Measurements from ENCODE around the gene COX10.
"Not testable (repeated sequence)": the region's sequence is repeated elsewhere in the genome, so short reads cannot be mapped to it uniquely, and the experiment has no call there.

The COX10 gene

DNA sequence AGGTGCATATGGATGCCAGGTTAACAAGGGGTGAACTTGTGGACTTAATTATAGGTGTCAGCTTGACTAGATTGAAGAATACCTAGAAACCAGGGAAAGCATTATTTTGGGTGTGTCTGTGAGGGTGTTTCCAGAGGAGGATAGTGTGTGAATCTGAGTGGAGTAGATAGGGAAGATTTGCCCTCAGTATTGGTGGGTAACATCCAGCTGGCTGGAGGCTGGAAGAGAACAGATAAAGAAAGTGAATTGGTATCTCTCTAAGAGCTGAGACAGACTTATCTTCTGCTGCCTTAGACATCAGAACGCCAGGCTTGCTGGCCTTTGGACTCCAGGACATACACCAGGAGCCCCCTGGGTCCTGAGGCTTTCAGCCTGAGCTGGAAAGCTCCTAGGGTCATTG lies 92.1 kb downstream of the COX10 start:
- no peak overlapping the region for H3K4me3 ChIP-seq
- H3K27me3 ChIP-seq = no peaks in the 10 kb centered on the region
- peaks cover 0 to 6% (median 0%) of the 10 kb centered on the region in 11 experiments; a peak in 3 of 22 replicates for H3K9me3 ChIP-seq (replicated peaks in 1 of 11)
- no peak overlapping the region for H3K4me2 ChIP-seq
- peaks cover 0 to 20% (median 0%) of the 10 kb centered on the region in 11 experiments; a peak in 8 of 22 replicates for H4K20me1 ChIP-seq
- no peaks in the 10 kb centered on the region for H3K4me1 ChIP-seq
- H3K27ac ChIP-seq = no peak overlapping the region
- H3K36me3 ChIP-seq = peaks cover 13 to 52% (median 30%) of the 10 kb centered on the region in 11 experiments; a peak in 18 of 22 replicates
- no peak for TF ChIP-seq Cebpa-rat (IDR thresholded peaks at IDR 0.05)
- no peak overlapping the region for H3K9ac ChIP-seq

DNA sequence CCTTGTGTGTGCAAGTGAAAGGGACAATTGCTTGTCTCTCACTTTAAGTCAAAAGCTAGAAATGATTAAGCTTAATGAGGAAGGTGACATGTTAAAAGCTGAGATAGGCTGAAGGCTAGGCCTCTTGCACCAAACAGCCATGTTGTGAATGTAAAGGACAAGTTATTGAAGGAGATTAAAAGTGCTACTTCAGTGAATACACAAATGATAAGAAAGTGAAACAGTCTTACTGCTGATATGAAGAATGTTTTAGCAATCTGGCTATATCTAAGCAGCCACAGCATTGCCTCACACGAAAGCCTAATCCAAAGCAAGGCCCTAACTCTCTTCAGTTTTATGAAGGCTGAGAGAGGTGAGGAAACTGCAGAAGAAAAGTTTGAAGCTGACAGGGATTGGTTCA lies 96.3 kb downstream of the COX10 start:
- H3K9me3 ChIP-seq (replicated peaks in 1 of 11) = peaks cover 29 to 42% (median 33%) of the 10 kb centered on the region in 11 experiments
- H3K4me3 ChIP-seq = no peak overlapping the region
- H3K9ac ChIP-seq = no peak overlapping the region
- peaks cover 39 to 78% (median 48%) of the 10 kb centered on the region in 11 experiments for H3K36me3 ChIP-seq
- no peak for TF ChIP-seq Cebpa-rat (IDR thresholded peaks at IDR 0.05)
- no peaks in the 10 kb centered on the region for H3K4me1 ChIP-seq
- H3K4me2 ChIP-seq = no peak overlapping the region
- no peak overlapping the region for H3K27ac ChIP-seq
- no peaks in the 10 kb centered on the region; a peak in 1 of 22 replicates for H4K20me1 ChIP-seq
- H3K27me3 ChIP-seq = no peaks in the 10 kb centered on the region

DNA sequence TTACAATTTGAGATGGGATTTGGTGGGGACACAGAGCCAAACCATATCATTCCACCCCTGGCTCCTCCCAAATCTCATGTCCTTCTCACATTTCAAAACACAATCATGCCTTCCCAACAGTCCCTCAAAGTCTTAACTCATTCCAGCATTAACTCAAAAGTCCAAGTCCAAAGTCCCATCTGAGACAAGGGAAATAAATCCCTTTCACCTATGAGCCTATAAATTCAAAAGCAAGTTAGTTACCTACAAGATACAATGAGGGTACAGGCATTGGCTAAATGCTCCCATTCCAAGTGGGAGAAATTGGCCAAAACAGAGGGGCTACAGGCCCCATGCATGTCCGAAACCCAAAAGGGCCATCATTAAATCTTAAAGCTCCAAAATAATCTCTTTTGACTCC lies 98.5 kb downstream of the COX10 start:
- H3K9ac ChIP-seq, H3K27ac ChIP-seq, H3K27me3 ChIP-seq, H3K4me1 ChIP-seq, H4K20me1 ChIP-seq, H3K4me2 ChIP-seq: not testable (repeated sequence)
- H3K36me3 ChIP-seq = peaks cover 27 to 59% (median 34%) of the 10 kb centered on the region in 11 experiments
- peak overlapping the region in 1 of 10 experiments; percentile 23; a peak in 1 of 20 replicates for H3K4me3 ChIP-seq
- H3K9me3 ChIP-seq (replicated peaks in 1 of 11) = peaks cover 29 to 42% (median 33%) of the 10 kb centered on the region in 11 experiments

DNA sequence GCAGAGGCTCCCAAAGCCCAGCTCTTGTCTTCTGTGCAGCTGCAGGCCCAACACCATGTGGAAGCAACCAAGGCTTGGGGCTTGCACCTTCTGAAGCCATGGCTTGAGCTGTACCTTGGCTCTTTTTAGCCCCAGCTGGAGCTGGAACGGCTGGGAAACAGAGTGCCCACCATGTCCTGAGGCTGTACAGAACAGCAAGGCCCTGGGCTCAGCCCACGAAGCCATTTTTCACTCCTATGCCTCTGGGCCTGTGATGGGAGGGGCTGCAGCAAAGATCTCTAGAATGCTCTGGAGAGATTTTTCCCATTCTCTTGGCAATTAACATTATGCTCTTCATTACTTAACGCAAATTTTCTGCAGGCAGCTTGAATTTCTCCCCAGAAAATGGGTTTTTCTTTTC lies 99.3 kb downstream of the COX10 start:
- H3K9ac ChIP-seq = no peak overlapping the region
- H4K20me1 ChIP-seq = no peaks in the 10 kb centered on the region
- H3K27me3 ChIP-seq = no peaks in the 10 kb centered on the region
- H3K4me3 ChIP-seq = no peak overlapping the region; a peak in 1 of 20 replicates
- no peak overlapping the region for H3K4me2 ChIP-seq
- no peak overlapping the region for H3K27ac ChIP-seq
- peaks cover 29 to 42% (median 33%) of the 10 kb centered on the region in 11 experiments for H3K9me3 ChIP-seq (replicated peaks in 1 of 11)
- H3K4me1 ChIP-seq = no peaks in the 10 kb centered on the region
- TF ChIP-seq Cebpa-rat (IDR thresholded peaks at IDR 0.05) = no peak
- peaks cover 25 to 53% (median 32%) of the 10 kb centered on the region in 11 experiments for H3K36me3 ChIP-seq

DNA sequence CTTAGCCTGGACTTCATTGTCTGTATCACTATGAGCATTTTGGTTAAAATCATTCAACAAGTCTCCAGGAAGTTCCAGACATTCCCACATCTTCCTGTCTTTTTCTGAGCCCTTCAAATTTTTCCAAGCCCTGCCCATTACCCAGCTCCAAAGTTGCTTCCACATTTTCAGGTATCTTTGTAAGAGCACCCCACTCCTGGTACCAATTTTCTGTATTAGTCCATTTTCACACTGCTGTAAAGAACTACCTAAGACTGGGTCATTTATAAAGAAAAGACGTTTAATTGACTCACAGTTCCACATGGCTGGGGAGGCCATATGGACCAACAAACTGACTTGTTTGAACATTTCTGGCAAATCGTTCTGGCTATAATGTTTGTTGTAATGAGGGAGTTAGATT lies 100.0 kb downstream of the COX10 start:
- Histone ChIP-seq H3K27me3 (no peaks in the 10 kb centered on the region), H3K4me1 (no peaks in the 10 kb centered on the region), H4K20me1 (no peaks in the 10 kb centered on the region), H3K36me3 (peaks cover 22 to 53% (median 32%) of the 10 kb centered on the region in 11 experiments), H3K9me3 (replicated peaks in 1 of 11) (peaks cover 29 to 42% (median 33%) of the 10 kb centered on the region in 11 experiments), H3K27ac (no peak overlapping the region), H3K9ac (no peak overlapping the region), H3K4me2 (no peak overlapping the region), H3K4me3 (no peak overlapping the region)
- TF ChIP-seq Cebpa-rat (IDR thresholded peaks at IDR 0.05) = no peak

DNA sequence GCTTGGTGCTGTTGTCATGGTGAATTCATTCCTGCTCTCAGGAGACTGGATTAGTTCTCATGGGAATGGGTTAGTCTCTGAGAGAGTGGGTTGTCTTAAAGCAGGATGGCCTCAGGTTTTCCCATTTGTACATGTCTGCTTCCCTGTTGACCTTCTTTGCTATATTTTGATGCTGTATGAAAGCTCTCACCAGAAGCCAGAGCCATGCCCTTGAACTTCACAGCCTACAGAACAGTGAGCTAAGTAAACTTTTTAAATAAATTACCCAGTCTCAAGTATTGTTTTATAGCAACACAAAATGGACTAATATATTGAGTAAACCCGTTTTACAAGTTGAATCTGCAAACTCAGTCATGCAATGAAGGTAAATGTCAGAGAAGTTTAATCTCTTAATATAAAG lies 100.6 kb downstream of the COX10 start:
- no peak overlapping the region for H3K9ac ChIP-seq
- H3K4me3 ChIP-seq = no peak overlapping the region
- no peaks in the 10 kb centered on the region for H3K4me1 ChIP-seq
- H3K27ac ChIP-seq = no peak overlapping the region
- H3K36me3 ChIP-seq = peaks cover 21 to 49% (median 32%) of the 10 kb centered on the region in 11 experiments
- no peaks in the 10 kb centered on the region for H3K27me3 ChIP-seq
- peaks cover 29 to 42% (median 33%) of the 10 kb centered on the region in 11 experiments for H3K9me3 ChIP-seq (replicated peaks in 1 of 11)
- no peak for TF ChIP-seq Cebpa-rat (IDR thresholded peaks at IDR 0.05)
- H3K4me2 ChIP-seq = no peak overlapping the region
- H4K20me1 ChIP-seq = no peaks in the 10 kb centered on the region

DNA sequence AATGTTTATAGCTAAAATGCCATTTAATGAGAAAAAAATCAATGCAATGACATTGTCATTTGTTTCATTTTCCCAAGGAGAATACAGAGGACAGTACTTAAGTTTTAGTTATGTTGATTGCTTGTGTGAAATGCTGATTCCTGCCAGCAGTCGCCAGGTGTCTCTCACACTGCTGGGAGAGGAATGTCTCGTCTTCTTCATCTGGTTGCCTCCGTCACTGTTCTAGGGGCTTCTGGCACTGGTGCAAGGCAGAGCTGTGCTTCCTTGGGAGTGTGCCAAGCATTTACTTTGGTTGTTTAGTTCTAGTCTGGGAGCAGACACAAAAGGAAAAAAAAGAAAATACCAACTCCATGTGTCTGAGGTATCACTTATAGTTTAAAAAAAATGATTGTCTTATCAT lies 107.7 kb downstream of the COX10 start:
- not testable (repeated sequence) for H3K4me2 ChIP-seq; H3K9ac ChIP-seq; H3K9me3 ChIP-seq (replicated peaks in 1 of 11); H4K20me1 ChIP-seq; H3K27ac ChIP-seq; H3K4me3 ChIP-seq; H3K4me1 ChIP-seq; H3K36me3 ChIP-seq; H3K27me3 ChIP-seq

DNA sequence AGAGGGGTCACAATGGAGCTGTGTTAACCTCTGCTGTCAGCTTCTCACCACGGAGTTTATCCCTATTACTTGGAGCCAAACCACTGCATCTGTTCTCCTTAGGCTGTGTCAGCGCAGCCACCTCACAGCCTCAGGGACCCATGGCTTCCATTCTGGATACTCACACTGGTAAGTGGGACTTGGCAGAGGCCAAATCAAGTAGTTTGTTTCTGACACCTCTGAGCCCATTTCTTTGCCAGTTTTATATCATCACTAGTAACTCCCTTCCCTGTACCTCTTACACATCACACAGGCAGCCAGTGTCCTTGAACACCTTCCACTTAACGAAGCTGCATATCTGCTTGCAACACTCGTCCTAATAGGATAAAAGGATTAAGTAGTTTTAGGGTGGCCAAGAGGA lies 108.5 kb downstream of the COX10 start:
- not testable (repeated sequence) for H3K27ac ChIP-seq; H3K9me3 ChIP-seq (replicated peaks in 1 of 11); H3K9ac ChIP-seq; H3K36me3 ChIP-seq; H3K4me2 ChIP-seq; H3K27me3 ChIP-seq; H4K20me1 ChIP-seq; H3K4me3 ChIP-seq; H3K4me1 ChIP-seq

DNA sequence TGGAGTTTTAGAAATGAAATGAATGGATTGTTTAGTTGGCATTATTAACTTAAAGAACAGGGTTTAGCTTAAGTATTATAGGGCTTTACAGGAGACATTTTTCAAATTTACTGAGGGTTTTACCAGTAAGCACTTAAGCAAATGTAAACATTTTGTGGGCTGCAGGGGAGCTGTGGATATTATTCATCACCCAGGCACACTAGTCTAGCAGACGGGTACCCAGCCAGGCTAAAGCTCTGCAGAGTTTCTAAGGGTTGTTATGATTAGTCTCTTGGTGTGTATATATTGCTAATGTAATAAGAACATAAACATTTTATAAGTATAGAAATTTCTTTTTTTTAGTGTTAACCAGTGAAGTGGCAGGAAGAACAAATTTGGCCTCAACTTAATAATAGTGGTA lies 110.6 kb downstream of the COX10 start:
- H3K9me3 ChIP-seq (replicated peaks in 1 of 11); H3K4me1 ChIP-seq; H3K4me2 ChIP-seq; H3K36me3 ChIP-seq; H3K4me3 ChIP-seq; H4K20me1 ChIP-seq; H3K27ac ChIP-seq; H3K27me3 ChIP-seq; H3K9ac ChIP-seq: not testable (repeated sequence)

DNA sequence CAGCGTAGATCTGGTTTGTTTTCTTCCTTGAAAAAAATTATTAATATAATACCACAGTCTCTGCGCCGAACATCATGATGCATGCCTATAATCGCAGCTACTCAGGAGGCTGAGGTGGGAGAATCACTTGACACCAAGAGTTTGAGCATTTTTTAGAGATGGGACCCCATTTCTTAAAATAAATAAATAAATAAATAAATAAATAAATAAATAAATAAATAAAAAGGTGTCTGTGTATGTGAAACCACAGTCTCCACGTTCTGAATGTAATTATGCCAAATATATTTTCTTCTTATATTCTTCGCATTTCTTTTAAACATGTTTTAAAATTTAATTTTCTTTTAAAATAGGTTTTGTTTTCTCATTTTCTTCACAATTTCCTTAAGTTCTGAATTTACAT lies 112.8 kb downstream of the COX10 start:
- not testable (repeated sequence) for H4K20me1 ChIP-seq; H3K9me3 ChIP-seq (replicated peaks in 1 of 11); H3K27me3 ChIP-seq; H3K36me3 ChIP-seq; H3K4me2 ChIP-seq; H3K4me3 ChIP-seq; H3K4me1 ChIP-seq; H3K27ac ChIP-seq; H3K9ac ChIP-seq

DNA sequence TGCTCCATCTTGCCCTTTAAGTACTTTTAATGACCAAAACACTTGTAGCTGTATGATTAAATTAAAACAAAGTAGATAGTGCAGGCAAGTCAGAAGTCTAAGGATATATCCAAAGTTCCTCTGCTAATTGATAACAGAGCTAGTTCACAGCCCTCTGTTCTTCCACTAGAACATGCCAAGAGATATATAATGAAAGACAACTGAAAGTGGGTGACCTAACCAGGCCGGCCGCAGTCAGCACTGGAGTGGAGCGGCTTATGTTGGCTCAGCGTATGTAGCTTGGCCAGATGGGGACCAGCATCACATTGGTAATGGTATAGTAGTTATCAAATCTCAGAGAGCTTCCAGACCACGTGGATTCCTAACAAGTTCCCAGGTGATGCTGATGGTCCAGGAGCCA lies 115.2 kb downstream of the COX10 start:
- H3K9me3 ChIP-seq (replicated peaks in 1 of 11); H3K4me2 ChIP-seq; H3K9ac ChIP-seq; H3K4me3 ChIP-seq; H3K27ac ChIP-seq; H3K4me1 ChIP-seq; H3K36me3 ChIP-seq; H4K20me1 ChIP-seq: not testable (repeated sequence)
- peaks cover 0 to 12% (median 0%) of the 10 kb centered on the region in 11 experiments; a peak in 3 of 22 replicates for H3K27me3 ChIP-seq

DNA sequence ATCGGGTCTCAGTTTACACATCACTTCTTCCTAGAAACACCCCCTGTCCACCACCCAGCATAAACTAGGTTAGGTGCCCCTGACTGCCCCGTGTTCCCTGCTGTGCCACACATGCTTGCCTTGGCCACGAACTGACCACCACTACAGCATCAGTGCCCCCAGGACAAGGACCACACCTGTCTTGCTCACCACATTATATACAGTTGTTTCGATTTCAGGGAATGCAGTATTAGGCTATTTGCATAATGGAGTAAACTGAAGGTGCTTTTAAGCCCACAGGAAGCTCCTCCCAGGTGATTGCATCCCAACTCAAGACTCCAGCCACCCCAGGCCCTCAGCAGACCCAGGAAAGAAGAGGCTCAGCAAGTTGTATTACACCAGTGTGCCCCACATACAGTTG lies 117.1 kb downstream of the COX10 start:
- H3K27ac ChIP-seq = not testable (repeated sequence)

DNA sequence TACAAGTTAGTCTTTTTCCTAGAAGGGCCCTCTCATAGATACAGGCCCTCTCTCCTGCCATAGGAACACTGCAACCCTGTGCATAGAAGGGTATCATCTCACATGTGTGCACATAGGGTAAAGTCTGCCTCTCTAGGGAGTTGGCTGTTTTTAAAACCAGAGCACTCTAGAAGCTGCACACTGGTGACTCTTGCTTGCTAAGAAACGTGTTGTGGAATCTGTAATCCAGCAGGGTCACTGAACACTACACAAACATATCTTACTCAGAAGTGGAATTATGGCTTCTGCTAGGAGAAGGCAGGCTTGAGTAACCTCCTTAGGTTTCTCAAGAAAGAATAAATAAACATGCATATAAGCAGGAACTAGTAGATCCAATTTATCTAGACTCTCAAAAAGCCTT lies 121.5 kb downstream of the COX10 start:
- H3K27ac ChIP-seq; H3K9me3 ChIP-seq (replicated peaks in 1 of 11); H3K4me3 ChIP-seq; H3K9ac ChIP-seq: not testable (repeated sequence)
- peak overlapping the region in 2 of 11 experiments; percentile 21 to 44; a peak in 3 of 22 replicates for H3K4me2 ChIP-seq
- peaks cover 0 to 14% (median 6%) of the 10 kb centered on the region in 11 experiments; a peak in 6 of 22 replicates for H3K36me3 ChIP-seq
- peaks cover 0 to 55% (median 39%) of the 10 kb centered on the region in 11 experiments; a peak in 16 of 22 replicates for H4K20me1 ChIP-seq
- peaks cover 0 to 31% (median 16%) of the 10 kb centered on the region in 10 experiments; a peak in 13 of 20 replicates for H3K4me1 ChIP-seq
- H3K27me3 ChIP-seq = peaks cover 8 to 64% (median 23%) of the 10 kb centered on the region in 11 experiments; a peak in 21 of 22 replicates

More for the DNA sequence above, 117.1 kb downstream of the COX10 start:
- H3K9me3 ChIP-seq (replicated peaks in 1 of 11); H3K36me3 ChIP-seq; H3K9ac ChIP-seq; H3K4me3 ChIP-seq; H3K4me2 ChIP-seq: not testable (repeated sequence)
- peaks cover 0 to 12% (median 3%) of the 10 kb centered on the region in 10 experiments; a peak in 8 of 20 replicates for H3K4me1 ChIP-seq
- H3K27me3 ChIP-seq = peaks cover 2 to 30% (median 7%) of the 10 kb centered on the region in 11 experiments; a peak in 18 of 22 replicates
- H4K20me1 ChIP-seq = peaks cover 0 to 18% (median 11%) of the 10 kb centered on the region in 11 experiments; a peak in 14 of 22 replicates

DNA sequence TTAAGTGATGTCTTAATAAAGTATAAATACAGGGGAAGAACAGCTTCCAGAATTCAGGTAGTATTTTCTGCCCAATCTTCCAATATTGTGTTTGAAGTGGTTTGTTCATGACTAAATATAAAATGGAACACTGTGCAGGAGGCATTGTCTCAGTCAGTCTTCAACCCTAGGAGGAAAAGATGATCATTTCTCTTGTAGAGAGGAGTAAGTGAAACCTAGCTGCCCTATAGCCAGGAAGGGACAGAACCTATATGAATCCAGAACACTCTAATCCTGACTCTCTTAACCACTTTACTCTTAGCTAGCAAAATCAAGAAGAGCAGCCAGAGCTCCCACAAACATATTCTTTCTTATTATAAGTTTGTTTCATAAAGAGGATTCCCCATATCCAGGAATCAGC lies 122.2 kb downstream of the COX10 start:
- peaks cover 0 to 62% (median 46%) of the 10 kb centered on the region in 11 experiments; a peak in 17 of 22 replicates for H4K20me1 ChIP-seq

More for the DNA sequence above, 122.2 kb downstream of the COX10 start:
- H3K4me2 ChIP-seq = peak overlapping the region in 5 of 11 experiments; percentile 41 to 65 (median 60); a peak in 5 of 22 replicates
- H3K27me3 ChIP-seq = peaks cover 8 to 71% (median 29%) of the 10 kb centered on the region in 11 experiments; a peak in 21 of 22 replicates
- peaks cover 0 to 38% (median 22%) of the 10 kb centered on the region in 10 experiments; a peak in 14 of 20 replicates for H3K4me1 ChIP-seq
- H3K9ac ChIP-seq; H3K27ac ChIP-seq; H3K9me3 ChIP-seq (replicated peaks in 1 of 11); H3K4me3 ChIP-seq: not testable (repeated sequence)
- peaks cover 0 to 19% (median 9%) of the 10 kb centered on the region in 11 experiments; a peak in 9 of 22 replicates for H3K36me3 ChIP-seq
